Measurements from ENCODE around the gene SND1. TPM values are rescaled to one million over a fixed set of nuclear protein-coding genes. Genes with fewer than 3 reads are reported as not detected.
A peak's percentile ranks its signal among the peaks of the same experiment; 100 is the strongest.

SND1 gene
- total RNA-seq, 1 experiment from 2014 or later, result 218 TPM

DNA sequence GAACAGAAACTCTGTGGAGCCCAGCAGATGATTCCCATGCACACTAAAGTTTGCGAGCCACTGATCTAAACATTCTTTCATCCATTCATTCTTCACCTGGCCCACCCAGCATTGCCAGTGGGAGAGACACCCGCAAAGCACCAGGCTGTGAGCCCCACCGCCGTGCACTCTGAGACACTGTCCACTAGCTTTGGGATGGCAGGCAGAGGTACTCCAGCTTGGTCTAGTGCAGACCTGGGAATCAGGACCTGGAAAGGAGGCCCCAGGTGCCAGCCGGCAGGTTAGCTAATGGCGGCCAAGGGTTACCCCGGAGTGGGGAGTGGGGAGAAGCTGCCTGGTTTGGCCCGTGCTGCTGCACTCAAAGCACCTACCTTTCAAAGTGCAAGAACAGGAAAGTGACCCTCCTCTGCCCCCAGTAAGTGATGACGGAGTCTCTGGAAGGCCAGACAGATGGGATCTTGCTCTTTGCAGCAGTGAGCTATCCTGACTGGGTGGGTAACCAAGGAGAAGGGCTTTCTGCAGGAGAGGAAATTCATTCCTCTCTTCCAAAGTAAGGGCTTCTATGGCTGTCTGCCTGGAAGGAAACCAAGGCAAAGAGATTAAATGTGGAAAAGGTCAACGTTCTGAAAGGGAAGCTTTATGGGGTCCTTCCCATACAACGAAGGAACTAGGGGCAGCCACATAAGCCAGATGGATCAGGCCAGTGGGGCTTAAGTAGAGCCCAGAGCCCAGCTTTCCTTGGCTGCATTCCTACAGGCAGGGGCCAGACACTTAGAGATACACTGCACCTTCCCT lies 453.4 kb downstream of the SND1 start:
- Histone ChIP-seq H4K20me1 (ENCODE audit: control insufficient read depth, insufficient read depth, insufficient read length) (no peaks in the 10 kb centered on the region), H4K5ac (ENCODE audit: insufficient read length, low read depth, low read length) (no peak overlapping the region), H2BK12ac (ENCODE audit: insufficient read length, low read depth, low read length) (no peak overlapping the region), H3K14ac (ENCODE audit: insufficient read depth, low read length) (no peak overlapping the region; the same call in 1 of the 2 replicates), H3K23ac (ENCODE audit: insufficient read length, low read depth, low read length) (no peak overlapping the region), H3K79me2 (ENCODE audit: insufficient read depth, low read length) (no peaks in the 10 kb centered on the region), H2BK5ac (ENCODE audit: insufficient read length, low read length) (no peak overlapping the region), H3K56ac (ENCODE audit: insufficient read length, low read depth, low read length) (no peak overlapping the region), H3K23me2 (ENCODE audit: insufficient read length, low read depth, low read length, poor library complexity, severe bottlenecking) (peaks cover 11% of the 10 kb centered on the region), H4K91ac (ENCODE audit: insufficient read length, low read depth, low read length) (no peak overlapping the region), H4K8ac (replicated peaks; ENCODE audit: insufficient read length, low read depth, low read length) (no peak overlapping the region), H2AK5ac (ENCODE audit: insufficient read length, low read length) (no peak overlapping the region), H3K4ac (ENCODE audit: low read depth, low read length) (no peak overlapping the region), H3K9me3 (ENCODE audit: control insufficient read depth, low read depth, low read length) (no peaks in the 10 kb centered on the region), H3K27me3 (ENCODE audit: insufficient read depth, low read length) (peaks cover 14% of the 10 kb centered on the region; the same call in 1 of the 2 replicates), H3K79me1 (ENCODE audit: insufficient read depth, low read depth, low read length, poor library complexity, severe bottlenecking) (no peaks in the 10 kb centered on the region), H2BK20ac (ENCODE audit: low read depth, low read length, poor library complexity, severe bottlenecking) (no peak overlapping the region), H3K4me2 (ENCODE audit: insufficient read depth, insufficient read length, low read length) (no peak overlapping the region), H3T11ph (ENCODE audit: low read length) (no peak overlapping the region), H3K18ac (ENCODE audit: insufficient read length, low read depth, low read length) (no peak overlapping the region), H2AFZ (ENCODE audit: low read length) (no peak overlapping the region), H3K9ac (ENCODE audit: extremely low read depth, insufficient read length, low read length) (no peak overlapping the region), H3K27ac (ENCODE audit: insufficient read length, low read depth, low read length) (no peak overlapping the region), H2BK120ac (ENCODE audit: low read depth, low read length, poor library complexity, severe bottlenecking) (no peak overlapping the region), H2BK15ac (ENCODE audit: low read depth, low read length) (no peak overlapping the region), H3K4me1 (ENCODE audit: insufficient read depth, low read length) (peaks cover 2% of the 10 kb centered on the region; the same call in 1 of the 2 replicates)
- no CpG with 5 or more reads among the region's 11 CpGs for WGBS (ENCODE audit: extremely low coverage, insufficient read length, low lambda C conversion rate)
- H3K4me3 Mint-ChIP-seq, result no peak overlapping the region
- peak overlapping the region in 1 of 3 experiments; percentile 54; a peak in 1 of 7 replicates for H3K27ac Mint-ChIP-seq
- TF ChIP-seq, protein P1, sequence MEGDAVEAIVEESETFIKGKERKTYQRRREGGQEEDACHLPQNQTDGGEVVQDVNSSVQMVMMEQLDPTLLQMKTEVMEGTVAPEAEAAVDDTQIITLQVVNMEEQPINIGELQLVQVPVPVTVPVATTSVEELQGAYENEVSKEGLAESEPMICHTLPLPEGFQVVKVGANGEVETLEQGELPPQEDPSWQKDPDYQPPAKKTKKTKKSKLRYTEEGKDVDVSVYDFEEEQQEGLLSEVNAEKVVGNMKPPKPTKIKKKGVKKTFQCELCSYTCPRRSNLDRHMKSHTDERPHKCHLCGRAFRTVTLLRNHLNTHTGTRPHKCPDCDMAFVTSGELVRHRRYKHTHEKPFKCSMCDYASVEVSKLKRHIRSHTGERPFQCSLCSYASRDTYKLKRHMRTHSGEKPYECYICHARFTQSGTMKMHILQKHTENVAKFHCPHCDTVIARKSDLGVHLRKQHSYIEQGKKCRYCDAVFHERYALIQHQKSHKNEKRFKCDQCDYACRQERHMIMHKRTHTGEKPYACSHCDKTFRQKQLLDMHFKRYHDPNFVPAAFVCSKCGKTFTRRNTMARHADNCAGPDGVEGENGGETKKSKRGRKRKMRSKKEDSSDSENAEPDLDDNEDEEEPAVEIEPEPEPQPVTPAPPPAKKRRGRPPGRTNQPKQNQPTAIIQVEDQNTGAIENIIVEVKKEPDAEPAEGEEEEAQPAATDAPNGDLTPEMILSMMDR (conservative IDR thresholded peaks at IDR 0.05), result no peak
- peaks cover 5 to 10% of the 10 kb centered on the region in 2 experiments for H3K4me1 Mint-ChIP-seq
- no peaks in the 10 kb centered on the region; a peak in 2 of 5 replicates for H3K9me3 Mint-ChIP-seq
- peaks cover 0 to 2% (median 0%) of the 10 kb centered on the region in 3 experiments; a peak in 1 of 7 replicates for H3K36me3 Mint-ChIP-seq (ENCODE audit: insufficient read depth in 1 of 3, low read depth in 3 of 3)
- H3K27me3 Mint-ChIP-seq (ENCODE audit: low read depth), result peaks cover 85% of the 10 kb centered on the region
- DNase-seq, result no peak

Measured in H9 (cell line).